KMS-11 (cell line): ENCODE measurements around the gene SP6.
A peak's percentile ranks its signal among the peaks of the same experiment; 100 is the strongest.

Experiments
- H2AFZ ChIP-seq: fragments of 200-600 bp; sonication (generic); 2 replicates; pipeline ENCODE4 v1.6.1; 2016; ENCODE audit warnings: antibody characterized with exemption, mixed run types, low read depth
- H3K27ac ChIP-seq: fragments of 200-600 bp; sonication (generic); 2 replicates; pipeline ENCODE4 v1.6.1; 2016; ENCODE audit warnings: mild to moderate bottlenecking, mixed run types
- H3K27me3 ChIP-seq: fragments of 200-600 bp; sonication (generic); 2 replicates; pipeline ENCODE4 v1.6.1; 2017; ENCODE audit warnings: mild to moderate bottlenecking, low read depth, mixed run types, moderate library complexity; ENCODE audit not compliant: insufficient read depth
- H3K36me3 ChIP-seq: fragments of 200-600 bp; sonication (generic); 2 replicates; pipeline ENCODE4 v1.6.1; 2017; ENCODE audit warnings: mild to moderate bottlenecking, mixed run types; ENCODE audit not compliant: insufficient read depth
- H3K4me1 ChIP-seq: fragments of 200-600 bp; sonication (generic); 2 replicates; pipeline ENCODE4 v1.6.1; 2016; ENCODE audit warnings: mild to moderate bottlenecking, low read depth, mixed run types; ENCODE audit not compliant: poor library complexity, severe bottlenecking
- H3K4me2 ChIP-seq: fragments of 200-600 bp; sonication (generic); 2 replicates; pipeline ENCODE4 v1.7.0; 2016; ENCODE audit warnings: mild to moderate bottlenecking, mixed run types
- H3K4me3 ChIP-seq: fragments of 200-600 bp; sonication (generic); IDR thresholded peaks from 2 replicates; pipeline ENCODE4 v1.6.1; 2017; ENCODE audit warnings: low read depth, low read length, mixed read lengths; ENCODE audit not compliant: insufficient read depth
- H3K79me2 ChIP-seq: fragments of 200-600 bp; sonication (generic); 2 replicates; pipeline ENCODE4 v1.6.1; 2016; ENCODE audit warnings: low read depth, mixed run types; ENCODE audit not compliant: insufficient read depth
- H3K9ac ChIP-seq: fragments of 200-600 bp; sonication (generic); 2 replicates; pipeline ENCODE4 v1.6.1; 2016; ENCODE audit warnings: mild to moderate bottlenecking, mixed run types
- H4K20me1 ChIP-seq: fragments of 200-600 bp; sonication (generic); 2 replicates; pipeline ENCODE4 v1.6.1; 2016; ENCODE audit warnings: mild to moderate bottlenecking, mixed run types; ENCODE audit not compliant: insufficient read depth
- TF ChIP-seq, protein P1 (sequence below): fragments of 200-600 bp; sonication (generic); conservative IDR thresholded peaks from 2 replicates; pipeline ENCODE4 v1.6.1; 2017; ENCODE audit warnings: low read depth, mild to moderate bottlenecking, antibody characterized with exemption, low read length, moderate library complexity, mixed read lengths

Gene SP6

DNA sequence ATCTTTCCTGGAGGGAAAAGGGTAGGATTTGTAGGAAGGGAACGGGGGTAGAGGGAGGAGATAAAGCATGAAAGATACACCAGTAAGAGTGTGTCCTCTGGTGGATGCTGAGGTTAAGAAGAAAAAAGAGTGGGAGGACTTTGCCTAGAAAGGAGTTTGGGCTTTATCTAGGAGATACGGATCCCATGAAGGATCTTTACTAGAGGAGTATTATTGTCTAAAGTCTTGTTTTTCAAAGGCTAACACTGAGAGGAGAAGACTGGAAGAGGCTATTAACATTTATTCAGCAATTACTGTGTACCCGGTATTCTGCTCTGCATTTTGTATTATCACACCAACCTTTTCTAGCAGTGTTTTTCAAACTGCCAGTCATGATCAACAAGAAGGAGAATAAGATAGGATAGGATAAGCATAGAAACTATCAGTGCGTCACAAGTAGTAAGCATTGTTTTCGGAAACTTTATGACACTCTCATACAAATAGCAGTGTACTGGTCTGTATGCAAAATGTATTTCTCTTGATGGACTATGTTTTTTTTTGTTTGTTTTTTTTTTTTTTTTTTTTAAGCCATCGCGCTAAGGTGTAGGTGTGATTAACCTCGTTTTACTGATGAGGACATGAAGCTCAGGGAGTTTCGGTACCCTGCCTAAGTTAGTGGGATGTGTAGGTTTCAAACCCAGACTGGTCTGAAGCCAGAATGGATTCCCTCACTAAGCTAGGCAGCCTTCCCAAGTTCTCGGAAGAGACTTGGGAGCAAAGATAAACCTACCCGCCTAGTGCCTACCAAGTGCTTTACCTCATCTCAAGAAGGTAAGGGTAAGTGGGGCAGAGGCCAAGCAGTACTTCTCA, 43.8 kb upstream of the SP6 start:
- Histone ChIP-seq H3K79me2 (peaks cover 12% of the 10 kb centered on the region; the same call in 1 of the 2 replicates), H4K20me1 (no peaks in the 10 kb centered on the region), H3K4me1 (peaks cover 22% of the 10 kb centered on the region), H3K27me3 (no peaks in the 10 kb centered on the region), H3K9ac (peak overlapping the region; percentile 35; the same call in 1 of the 2 replicates), H3K27ac (no peak overlapping the region), H2AFZ (peak overlapping the region; percentile 51; the same call in 1 of the 2 replicates), H3K4me3 (no peak overlapping the region), H3K4me2 (peak overlapping the region; percentile 76), H3K36me3 (no peaks in the 10 kb centered on the region)
- TF ChIP-seq, protein P1, sequence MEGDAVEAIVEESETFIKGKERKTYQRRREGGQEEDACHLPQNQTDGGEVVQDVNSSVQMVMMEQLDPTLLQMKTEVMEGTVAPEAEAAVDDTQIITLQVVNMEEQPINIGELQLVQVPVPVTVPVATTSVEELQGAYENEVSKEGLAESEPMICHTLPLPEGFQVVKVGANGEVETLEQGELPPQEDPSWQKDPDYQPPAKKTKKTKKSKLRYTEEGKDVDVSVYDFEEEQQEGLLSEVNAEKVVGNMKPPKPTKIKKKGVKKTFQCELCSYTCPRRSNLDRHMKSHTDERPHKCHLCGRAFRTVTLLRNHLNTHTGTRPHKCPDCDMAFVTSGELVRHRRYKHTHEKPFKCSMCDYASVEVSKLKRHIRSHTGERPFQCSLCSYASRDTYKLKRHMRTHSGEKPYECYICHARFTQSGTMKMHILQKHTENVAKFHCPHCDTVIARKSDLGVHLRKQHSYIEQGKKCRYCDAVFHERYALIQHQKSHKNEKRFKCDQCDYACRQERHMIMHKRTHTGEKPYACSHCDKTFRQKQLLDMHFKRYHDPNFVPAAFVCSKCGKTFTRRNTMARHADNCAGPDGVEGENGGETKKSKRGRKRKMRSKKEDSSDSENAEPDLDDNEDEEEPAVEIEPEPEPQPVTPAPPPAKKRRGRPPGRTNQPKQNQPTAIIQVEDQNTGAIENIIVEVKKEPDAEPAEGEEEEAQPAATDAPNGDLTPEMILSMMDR, result no peak

GRCh38 chr17:47891545-47892088, 40.7 kb upstream of the SP6 start:
- Histone ChIP-seq H3K27me3 (no peaks in the 10 kb centered on the region), H3K36me3 (no peaks in the 10 kb centered on the region), H3K4me2 (no peak overlapping the region), H3K79me2 (peaks cover under 1% of the 10 kb centered on the region; the same call in 1 of the 2 replicates), H3K27ac (no peak overlapping the region), H3K9ac (no peak overlapping the region), H3K4me3 (no peak overlapping the region), H3K4me1 (peaks cover 12% of the 10 kb centered on the region), H2AFZ (no peak overlapping the region), H4K20me1 (no peaks in the 10 kb centered on the region)
- TF ChIP-seq, protein P1, result no peak

- H2AFZ ChIP-seq, result no peak overlapping the region
- H3K4me2 ChIP-seq, result no peak overlapping the region
- H3K4me1 ChIP-seq, result peaks cover 12% of the 10 kb centered on the region
These were observed 39.0 kb upstream of the SP6 start for GRCh38 chr17:47889734-47890529.

GRCh38 chr17:47888293-47888692, 37.3 kb upstream of the SP6 start:
- no peaks in the 10 kb centered on the region for H3K79me2 ChIP-seq
- H2AFZ ChIP-seq, result no peak overlapping the region
- no peaks in the 10 kb centered on the region for H3K36me3 ChIP-seq
- H3K9ac ChIP-seq, result no peak overlapping the region
- TF ChIP-seq, protein P1, result no peak
- H3K4me2 ChIP-seq, result no peak overlapping the region
- H3K27ac ChIP-seq, result no peak overlapping the region
- no peaks in the 10 kb centered on the region for H4K20me1 ChIP-seq
- peaks cover 9% of the 10 kb centered on the region for H3K4me1 ChIP-seq
- H3K4me3 ChIP-seq, result no peak overlapping the region
- peaks cover 7% of the 10 kb centered on the region; the same call in 1 of the 2 replicates for H3K27me3 ChIP-seq

More at GRCh38 chr17:47889734-47890529, 39.0 kb upstream of the SP6 start:
- no peaks in the 10 kb centered on the region for H3K36me3 ChIP-seq
- TF ChIP-seq, protein P1, result peak; percentile 95
- no peaks in the 10 kb centered on the region for H3K79me2 ChIP-seq
- no peak overlapping the region for H3K4me3 ChIP-seq
- no peak overlapping the region for H3K27ac ChIP-seq
- no peaks in the 10 kb centered on the region for H4K20me1 ChIP-seq
- H3K27me3 ChIP-seq, result no peaks in the 10 kb centered on the region
- no peak overlapping the region for H3K9ac ChIP-seq
